SK-N-SH treated with all-trans-retinoic acid at 6 μM for 48 hours (cell line): Measurements from ENCODE around the gene OTUB1.

Experiments used
- BACH2 ChIP-seq: fragments of 250-450 bp; sonication (Bioruptor Pico); IDR thresholded peaks from 2 replicates; pipeline ENCODE4 v1.9.0; 2021; ENCODE audit warnings: mild to moderate bottlenecking, borderline replicate concordance
- CSRNP3 ChIP-seq: fragments of 250-450 bp; sonication (Bioruptor Pico); IDR thresholded peaks from 2 replicates; pipeline ENCODE4 v1.5.1; 2021; ENCODE audit warnings: mild to moderate bottlenecking, moderate library complexity
- ISL1 ChIP-seq: fragments of 250-450 bp; sonication (Bioruptor Pico); IDR thresholded peaks from 2 replicates; pipeline ENCODE4 v2.1.2; 2022; ENCODE audit warnings: mild to moderate bottlenecking, moderate library complexity
- PPARA ChIP-seq: fragments of 250-450 bp; sonication (Bioruptor Pico); IDR thresholded peaks from 2 replicates; pipeline ENCODE4 v1.5.0; 2020; ENCODE audit warnings: mild to moderate bottlenecking, borderline replicate concordance
- RARB ChIP-seq: fragments of 250-450 bp; sonication (Bioruptor Pico); IDR thresholded peaks from 2 replicates; pipeline ENCODE4 v1.8.0; 2021; ENCODE audit warnings: mild to moderate bottlenecking, moderate library complexity
- ZFP3 ChIP-seq: fragments of 250-450 bp; sonication (Bioruptor Pico); IDR thresholded peaks from 2 replicates; pipeline ENCODE4 v1.5.0; 2020; ENCODE audit warnings: mild to moderate bottlenecking, moderate library complexity
- ZNF8 ChIP-seq: fragments of 450-650 bp; formaldehyde crosslinking; IDR thresholded peaks from 2 replicates; pipeline ENCODE4 v1.5.0; 2020; ENCODE audit warnings: mild to moderate bottlenecking, moderate library complexity
- TF ChIP-seq, protein P1 (sequence below): fragments of 250-450 bp; sonication (Bioruptor Pico); IDR thresholded peaks from 2 replicates; pipeline ENCODE4 v1.8.0; 2020; ENCODE audit warnings: mild to moderate bottlenecking, moderate library complexity, borderline replicate concordance

DNA sequence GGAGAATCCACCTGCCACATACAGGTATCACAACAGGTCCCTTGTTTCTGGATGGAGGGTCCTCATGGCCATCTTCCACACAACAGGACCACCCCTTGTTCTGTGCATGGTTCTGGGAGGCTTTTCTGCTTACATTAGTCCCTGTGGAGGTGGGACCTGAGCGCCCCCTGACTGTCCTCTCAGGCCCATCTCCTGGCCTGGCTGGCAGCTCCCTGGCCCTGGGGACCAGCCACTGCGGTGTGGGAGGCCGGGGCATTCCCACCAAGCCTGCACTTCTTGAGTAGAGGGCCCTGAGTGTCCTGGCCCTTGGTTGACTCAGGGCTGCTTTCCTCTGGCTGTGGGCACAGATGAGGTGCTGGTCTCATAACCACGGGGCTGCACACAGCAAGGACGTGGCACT lies 6.8 kb upstream of the OTUB1 start:
- no peak for TF ChIP-seq BACH2 (CRISPR knock-in tag)
- no peak for TF ChIP-seq PPARA (CRISPR knock-in tag)
- TF ChIP-seq ZNF8: no peak
- no peak for TF ChIP-seq ZFP3 (CRISPR knock-in tag)
- no peak for TF ChIP-seq CSRNP3
- no peak for TF ChIP-seq RARB (CRISPR knock-in tag)
- TF ChIP-seq, protein P1, sequence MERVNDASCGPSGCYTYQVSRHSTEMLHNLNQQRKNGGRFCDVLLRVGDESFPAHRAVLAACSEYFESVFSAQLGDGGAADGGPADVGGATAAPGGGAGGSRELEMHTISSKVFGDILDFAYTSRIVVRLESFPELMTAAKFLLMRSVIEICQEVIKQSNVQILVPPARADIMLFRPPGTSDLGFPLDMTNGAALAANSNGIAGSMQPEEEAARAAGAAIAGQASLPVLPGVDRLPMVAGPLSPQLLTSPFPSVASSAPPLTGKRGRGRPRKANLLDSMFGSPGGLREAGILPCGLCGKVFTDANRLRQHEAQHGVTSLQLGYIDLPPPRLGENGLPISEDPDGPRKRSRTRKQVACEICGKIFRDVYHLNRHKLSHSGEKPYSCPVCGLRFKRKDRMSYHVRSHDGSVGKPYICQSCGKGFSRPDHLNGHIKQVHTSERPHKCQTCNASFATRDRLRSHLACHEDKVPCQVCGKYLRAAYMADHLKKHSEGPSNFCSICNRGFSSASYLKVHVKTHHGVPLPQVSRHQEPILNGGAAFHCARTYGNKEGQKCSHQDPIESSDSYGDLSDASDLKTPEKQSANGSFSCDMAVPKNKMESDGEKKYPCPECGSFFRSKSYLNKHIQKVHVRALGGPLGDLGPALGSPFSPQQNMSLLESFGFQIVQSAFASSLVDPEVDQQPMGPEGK: no peak
- TF ChIP-seq ISL1 (CRISPR knock-in tag): no peak
